H9 (cell line): ENCODE results near the gene UQCC2. TPM values are rescaled to one million over a fixed set of nuclear protein-coding genes. Genes with fewer than 3 reads are reported as not detected.

Experiments
- DNase-seq: peaks from one replicate; pipeline ENCODE4 v3.0.0-alpha.2; 2017
- H2AFZ ChIP-seq: one replicate; pipeline ENCODE4 v1.6.1; 2013; ENCODE audit warnings: mild to moderate bottlenecking, low read length, control low read depth, moderate library complexity
- H2AK5ac ChIP-seq: 2 replicates; pipeline ENCODE4 v1.6.1; 2013; ENCODE audit warnings: low read length, control low read depth, mixed read lengths; ENCODE audit not compliant: insufficient read length
- H2BK120ac ChIP-seq: one replicate; pipeline ENCODE4 v1.6.1; 2013; ENCODE audit warnings: low read depth, mild to moderate bottlenecking, low read length, control low read depth, inconsistent platforms; ENCODE audit not compliant: poor library complexity, severe bottlenecking
- H2BK12ac ChIP-seq: 2 replicates; pipeline ENCODE4 v1.6.1; 2013; ENCODE audit warnings: low read length, control low read depth, mixed read lengths, low read depth; ENCODE audit not compliant: insufficient read length
- H2BK15ac ChIP-seq: 2 replicates; pipeline ENCODE4 v1.6.1; 2013; ENCODE audit warnings: low read depth, low read length, control low read depth
- H2BK20ac ChIP-seq: one replicate; pipeline ENCODE4 v1.6.1; 2013; ENCODE audit warnings: low read depth, mild to moderate bottlenecking, low read length, control low read depth, inconsistent platforms; ENCODE audit not compliant: poor library complexity, severe bottlenecking
- H2BK5ac ChIP-seq: 2 replicates; pipeline ENCODE4 v1.6.1; 2013; ENCODE audit warnings: low read length, control low read depth, mixed read lengths; ENCODE audit not compliant: insufficient read length
- H3K14ac ChIP-seq: 2 replicates; pipeline ENCODE4 v1.6.1; 2013; ENCODE audit warnings: low read length, control low read depth; ENCODE audit not compliant: insufficient read depth
- H3K18ac ChIP-seq: 2 replicates; pipeline ENCODE4 v1.6.1; 2013; ENCODE audit warnings: low read depth, mild to moderate bottlenecking, mixed read lengths, low read length, control low read depth; ENCODE audit not compliant: insufficient read length
- H3K23ac ChIP-seq: 2 replicates; pipeline ENCODE4 v1.6.1; 2013; ENCODE audit warnings: low read length, control low read depth, mixed read lengths, low read depth; ENCODE audit not compliant: insufficient read length
- H3K23me2 ChIP-seq: 2 replicates; pipeline ENCODE4 v1.6.1; 2013; ENCODE audit warnings: low read depth, mild to moderate bottlenecking, mixed read lengths, low read length, control low read depth; ENCODE audit not compliant: insufficient read length, poor library complexity, severe bottlenecking
- H3K27ac ChIP-seq: 2 replicates; pipeline ENCODE4 v1.5.1; 2013; ENCODE audit warnings: low read length, control low read depth, mixed read lengths, low read depth; ENCODE audit not compliant: insufficient read length
- H3K27me3 ChIP-seq: 2 replicates; pipeline ENCODE4 v1.6.1; 2013; ENCODE audit warnings: low read length, control low read depth, inconsistent platforms; ENCODE audit not compliant: insufficient read depth
- H3K4ac ChIP-seq: 2 replicates; pipeline ENCODE4 v1.6.1; 2013; ENCODE audit warnings: low read depth, mild to moderate bottlenecking, control low read depth, inconsistent platforms, low read length, moderate library complexity
- H3K4me1 ChIP-seq: 2 replicates; pipeline ENCODE4 v1.6.1; 2013; ENCODE audit warnings: low read length, control low read depth, inconsistent platforms; ENCODE audit not compliant: insufficient read depth
- H3K4me2 ChIP-seq: 2 replicates; pipeline ENCODE4 v1.6.1; 2013; ENCODE audit warnings: low read length, control low read depth, mixed read lengths; ENCODE audit not compliant: insufficient read length, insufficient read depth
- H3K56ac ChIP-seq: 2 replicates; pipeline ENCODE4 v1.6.1; 2013; ENCODE audit warnings: low read depth, mild to moderate bottlenecking, mixed read lengths, low read length, control low read depth; ENCODE audit not compliant: insufficient read length
- H3K79me1 ChIP-seq: 2 replicates; pipeline ENCODE4 v1.6.1; 2013; ENCODE audit warnings: low read depth, mild to moderate bottlenecking, moderate library complexity, low read length, control low read depth, inconsistent platforms; ENCODE audit not compliant: insufficient read depth, poor library complexity, severe bottlenecking
- H3K79me2 ChIP-seq: 2 replicates; pipeline ENCODE4 v1.6.1; 2013; ENCODE audit warnings: low read length, control low read depth, inconsistent platforms; ENCODE audit not compliant: insufficient read depth
- H3K9ac ChIP-seq: 2 replicates; pipeline ENCODE4 v1.6.1; 2013; ENCODE audit warnings: low read length, control low read depth, mixed read lengths; ENCODE audit not compliant: insufficient read length; ENCODE audit errors: extremely low read depth
- H3K9me3 ChIP-seq: one replicate; pipeline ENCODE4 v1.6.1; 2013; ENCODE audit warnings: low read depth, low read length, inconsistent platforms; ENCODE audit not compliant: control insufficient read depth
- H3T11ph ChIP-seq: one replicate; pipeline ENCODE4 v1.6.1; 2013; ENCODE audit warnings: mild to moderate bottlenecking, low read length, control low read depth, inconsistent platforms
- H4K20me1 ChIP-seq: one replicate; pipeline ENCODE4 v1.6.1; 2013; ENCODE audit not compliant: control insufficient read depth, insufficient read length, insufficient read depth
- H4K5ac ChIP-seq: 2 replicates; pipeline ENCODE4 v1.6.1; 2013; ENCODE audit warnings: low read depth, mild to moderate bottlenecking, mixed read lengths, low read length, control low read depth; ENCODE audit not compliant: insufficient read length
- H4K8ac ChIP-seq: replicated peaks from 2 replicates; pipeline ENCODE4 v1.6.1; 2013; ENCODE audit warnings: low read length, control low read depth, mixed read lengths, low read depth; ENCODE audit not compliant: insufficient read length
- H4K91ac ChIP-seq: 2 replicates; pipeline ENCODE4 v1.6.1; 2013; ENCODE audit warnings: low read depth, mild to moderate bottlenecking, moderate library complexity, mixed read lengths, low read length, control low read depth; ENCODE audit not compliant: insufficient read length
- H3K27ac Mint-ChIP-seq, 3 experiments: 2 replicates in 2 of 3; 3 replicates in 1 of 3; pipeline ENCODE4 v1.8.0; 2020 to 2021; ENCODE audit warnings: mixed read lengths in 3 of 3, mild to moderate bottlenecking in 1 of 3, moderate library complexity in 1 of 3
- H3K27me3 Mint-ChIP-seq: 2 replicates; pipeline ENCODE4 v1.8.0; 2021; ENCODE audit warnings: low read depth, mild to moderate bottlenecking, moderate library complexity, mixed read lengths
- H3K36me3 Mint-ChIP-seq, 3 experiments: 2 replicates in 2 of 3; 3 replicates in 1 of 3; pipeline ENCODE4 v1.8.0; 2020 to 2021; ENCODE audit warnings: low read depth in 3 of 3, mixed read lengths in 3 of 3; ENCODE audit not compliant: insufficient read depth in 1 of 3
- H3K4me1 Mint-ChIP-seq, 2 experiments: 2 replicates each; pipeline ENCODE4 v1.8.0; 2020; ENCODE audit warnings: mixed read lengths in 2 of 2
- H3K4me3 Mint-ChIP-seq, 2 experiments: 2 replicates in 1 of 2; 3 replicates in 1 of 2; pipeline ENCODE4 v1.8.0; 2020 to 2021; ENCODE audit warnings: mild to moderate bottlenecking in 2 of 2, mixed read lengths in 2 of 2, moderate library complexity in 1 of 2
- H3K9me3 Mint-ChIP-seq, 2 experiments: 2 replicates in 1 of 2; 3 replicates in 1 of 2; pipeline ENCODE4 v1.8.0; 2020; ENCODE audit warnings: mild to moderate bottlenecking in 2 of 2, mixed read lengths in 2 of 2, moderate library complexity in 1 of 2
- WGBS: extraction: QIAGEN DNeasy Blood & Tissue Kit; methylation state at CpG from one replicate; pipeline ENCODE4 v1.1.7; 2013; ENCODE audit warnings: missing lambda C conversion rate, low lambda C conversion rate, mixed read lengths; ENCODE audit not compliant: insufficient read length; ENCODE audit errors: extremely low coverage; 5-methylcytosine and 5-hydroxymethylcytosine counted together
- total RNA-seq: library from RNA; stranded (reverse); gene quantifications from 2 replicates; pipeline ENCODE4 v1.2.1, GENCODE V29; 2021
- TF ChIP-seq, protein P1 (sequence below): fragments of 200-600 bp; sonication (generic); conservative IDR thresholded peaks from 3 replicates; pipeline ENCODE4 v1.8.0; 2021; ENCODE audit warnings: antibody characterized with exemption, mild to moderate bottlenecking

The UQCC2 gene
- total RNA-seq, 1 experiment from 2014 or later = 140 TPM

- no peak overlapping the region for H3K23ac ChIP-seq
- Mint-ChIP-seq H3K27me3 (no peaks in the 10 kb centered on the region), H3K4me1 (peaks cover 6 to 13% of the 10 kb centered on the region in 2 experiments), H3K27ac (peak overlapping the region in 1 of 3 experiments; percentile 10; a peak in 3 of 7 replicates), H3K4me3 (no peak overlapping the region), H3K9me3 (no peaks in the 10 kb centered on the region), H3K36me3 (peaks cover 34 to 90% (median 74%) of the 10 kb centered on the region in 3 experiments; a peak in 6 of 7 replicates)
- H2BK20ac ChIP-seq = no peak overlapping the region
- H2BK12ac ChIP-seq = no peak overlapping the region
- H4K91ac ChIP-seq = no peak overlapping the region
- no peak overlapping the region for H3K14ac ChIP-seq
- TF ChIP-seq, protein P1, sequence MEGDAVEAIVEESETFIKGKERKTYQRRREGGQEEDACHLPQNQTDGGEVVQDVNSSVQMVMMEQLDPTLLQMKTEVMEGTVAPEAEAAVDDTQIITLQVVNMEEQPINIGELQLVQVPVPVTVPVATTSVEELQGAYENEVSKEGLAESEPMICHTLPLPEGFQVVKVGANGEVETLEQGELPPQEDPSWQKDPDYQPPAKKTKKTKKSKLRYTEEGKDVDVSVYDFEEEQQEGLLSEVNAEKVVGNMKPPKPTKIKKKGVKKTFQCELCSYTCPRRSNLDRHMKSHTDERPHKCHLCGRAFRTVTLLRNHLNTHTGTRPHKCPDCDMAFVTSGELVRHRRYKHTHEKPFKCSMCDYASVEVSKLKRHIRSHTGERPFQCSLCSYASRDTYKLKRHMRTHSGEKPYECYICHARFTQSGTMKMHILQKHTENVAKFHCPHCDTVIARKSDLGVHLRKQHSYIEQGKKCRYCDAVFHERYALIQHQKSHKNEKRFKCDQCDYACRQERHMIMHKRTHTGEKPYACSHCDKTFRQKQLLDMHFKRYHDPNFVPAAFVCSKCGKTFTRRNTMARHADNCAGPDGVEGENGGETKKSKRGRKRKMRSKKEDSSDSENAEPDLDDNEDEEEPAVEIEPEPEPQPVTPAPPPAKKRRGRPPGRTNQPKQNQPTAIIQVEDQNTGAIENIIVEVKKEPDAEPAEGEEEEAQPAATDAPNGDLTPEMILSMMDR = no peak
- H2BK5ac ChIP-seq = no peak overlapping the region
- H4K8ac ChIP-seq = no peak overlapping the region
- no peak overlapping the region for H3K9ac ChIP-seq
- H3K9me3 ChIP-seq = no peaks in the 10 kb centered on the region
- no peak overlapping the region for H3K27ac ChIP-seq
- no peak overlapping the region for H3T11ph ChIP-seq
- H3K79me2 ChIP-seq = no peaks in the 10 kb centered on the region
- no peak overlapping the region for H2AK5ac ChIP-seq
- no peaks in the 10 kb centered on the region for H3K23me2 ChIP-seq
- no peaks in the 10 kb centered on the region for H3K27me3 ChIP-seq
- no peak overlapping the region for H3K4ac ChIP-seq
- H3K4me2 ChIP-seq = no peak overlapping the region
- H3K18ac ChIP-seq = no peak overlapping the region
- H3K56ac ChIP-seq = no peak overlapping the region
- H4K20me1 ChIP-seq = no peaks in the 10 kb centered on the region
- no peaks in the 10 kb centered on the region for H3K4me1 ChIP-seq
- DNase-seq = peak; percentile 57
- no peaks in the 10 kb centered on the region for H3K79me1 ChIP-seq
- no CpG with 5 or more reads among the region's 12 CpGs for WGBS
- no peak overlapping the region for H2BK120ac ChIP-seq
- H4K5ac ChIP-seq = no peak overlapping the region
- no peak overlapping the region for H2AFZ ChIP-seq
- H2BK15ac ChIP-seq = no peak overlapping the region
Observed at GRCh38 chr6:33692078-33692759, 19.3 kb downstream of the UQCC2 start.
